ENCODE results near the gene ABI3BP.

Gene ABI3BP

GRCh38 chr3:100984308-100984707 is 8.9 kb downstream of the ABI3BP start:
- no peak for DNase-seq (ENCODE audit: low read depth, low spot score)

DNA sequence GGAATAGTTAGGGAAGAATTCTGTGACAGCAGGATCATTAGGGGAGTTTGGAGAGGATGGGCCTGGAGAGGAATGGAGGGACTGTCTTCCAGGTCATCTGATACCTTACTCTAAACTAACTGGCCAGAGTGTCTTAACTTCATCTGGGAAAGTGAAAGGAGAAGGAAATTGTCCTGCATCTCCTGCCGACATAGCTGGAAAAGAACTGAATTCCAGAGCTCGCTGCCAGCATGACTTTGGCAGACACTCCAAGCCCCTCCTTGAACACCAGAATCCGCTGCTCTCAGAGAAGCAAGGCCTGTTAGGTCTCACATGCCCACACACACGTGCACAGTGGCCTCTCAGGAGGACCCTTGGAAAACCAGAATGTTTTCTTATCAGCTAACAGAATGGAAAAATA is 10.5 kb downstream of the ABI3BP start:
- DNase-seq (ENCODE audit: low read depth, low spot score) = no peak

GRCh38 chr3:100981164-100981911 is 11.9 kb downstream of the ABI3BP start:
- no peak for DNase-seq (ENCODE audit: low read depth, low spot score)

GRCh38 chr3:100978011-100978659 is 15.1 kb downstream of the ABI3BP start:
- DNase-seq (ENCODE audit: low read depth, low spot score) = no peak

DNA sequence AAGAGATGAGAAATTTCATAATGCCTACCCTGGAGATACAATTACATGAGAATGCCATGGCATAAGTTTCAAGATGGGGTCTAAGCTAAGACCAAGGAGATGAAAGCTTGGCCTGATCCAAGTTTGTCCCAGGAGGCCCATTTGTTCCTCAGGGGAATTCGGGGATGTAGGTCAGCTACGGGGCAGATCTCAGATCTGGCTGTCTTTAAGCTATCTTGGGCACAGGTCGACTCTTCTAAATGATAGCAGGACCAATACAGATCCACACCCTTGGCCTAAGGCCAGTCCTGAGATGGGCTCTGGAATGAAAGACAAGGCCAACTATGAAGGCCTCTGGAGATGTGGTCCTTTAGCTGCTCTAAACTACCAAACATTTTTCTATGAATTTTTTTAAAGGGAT is 16.6 kb downstream of the ABI3BP start:
- DNase-seq (ENCODE audit: low read depth, low spot score) = no peak

- DNase-seq (ENCODE audit: low read depth, low spot score) = no peak
Measured at GRCh38 chr3:100975714-100976113, 17.5 kb downstream of the ABI3BP start.

DNA sequence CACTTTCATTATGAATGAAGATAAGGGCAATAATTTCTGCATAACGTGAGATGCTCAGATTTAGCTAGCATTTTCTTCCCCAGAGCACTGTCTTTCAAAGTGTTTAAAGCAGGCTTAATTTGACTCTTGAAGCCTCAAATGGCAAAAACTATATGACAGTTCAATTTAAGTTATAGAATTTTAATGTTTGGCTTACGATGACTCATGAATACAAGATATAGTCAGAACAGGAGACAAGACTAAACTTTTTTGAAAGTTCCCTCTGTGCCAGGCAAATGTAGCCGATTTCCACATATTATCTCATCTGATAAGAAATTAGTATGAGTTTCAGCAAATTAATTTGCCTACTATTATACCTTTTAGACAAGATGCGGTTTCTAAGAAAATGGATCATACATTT is 19.6 kb downstream of the ABI3BP start:
- DNase-seq (ENCODE audit: low read depth, low spot score) = no peak

GRCh38 chr3:100972867-100973266 is 20.4 kb downstream of the ABI3BP start:
- DNase-seq (ENCODE audit: low read depth, low spot score) = no peak

GRCh38 chr3:100972301-100972844 is 20.8 kb downstream of the ABI3BP start:
- no peak for DNase-seq (ENCODE audit: low read depth, low spot score)

DNA sequence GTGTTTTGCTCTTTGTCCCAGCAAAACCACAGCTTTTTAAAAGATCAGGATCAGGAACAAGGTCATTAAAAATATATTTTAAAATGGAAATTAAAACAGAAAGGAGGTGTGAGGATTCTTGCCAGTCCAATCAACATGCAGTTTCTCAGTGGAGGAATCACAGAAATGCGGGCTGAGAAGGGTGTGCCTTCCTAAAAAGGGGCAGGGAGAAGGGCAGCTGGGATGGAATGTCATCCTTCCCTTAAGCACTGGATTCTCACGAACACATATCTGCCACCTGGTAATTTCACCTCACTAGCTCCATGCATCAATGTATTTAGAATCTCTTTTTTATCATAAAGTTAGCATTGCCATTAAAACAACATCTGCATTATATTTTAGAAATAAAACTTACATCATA is 21.4 kb downstream of the ABI3BP start:
- DNase-seq (ENCODE audit: low read depth, low spot score) = no peak

DNA sequence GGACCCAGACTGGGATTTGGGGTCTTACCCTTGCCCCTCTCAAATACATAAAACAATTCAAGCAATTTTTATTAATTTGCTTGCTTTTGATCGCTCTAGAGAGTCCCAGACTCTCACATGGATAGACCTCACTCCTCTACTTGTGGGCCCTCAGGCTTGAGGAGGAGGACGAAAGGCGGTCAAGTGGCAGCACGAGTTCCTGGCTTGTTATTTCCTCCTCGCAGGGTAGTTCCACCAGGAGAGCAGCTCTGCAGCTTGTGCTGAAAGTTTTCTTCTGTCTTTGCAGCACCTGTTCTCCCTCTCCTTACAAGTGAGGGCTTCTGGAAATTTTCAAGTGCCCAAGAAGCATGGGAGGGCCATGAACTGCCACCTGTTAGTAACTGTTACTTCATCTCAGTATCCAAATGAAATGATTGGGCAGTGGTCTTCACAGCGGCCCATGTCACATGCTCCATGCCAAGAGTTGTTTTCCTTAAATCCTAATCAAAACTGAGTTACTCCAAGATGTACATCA is 22.7 kb downstream of the ABI3BP start:
- DNase-seq (ENCODE audit: low read depth, low spot score) = no peak

DNA sequence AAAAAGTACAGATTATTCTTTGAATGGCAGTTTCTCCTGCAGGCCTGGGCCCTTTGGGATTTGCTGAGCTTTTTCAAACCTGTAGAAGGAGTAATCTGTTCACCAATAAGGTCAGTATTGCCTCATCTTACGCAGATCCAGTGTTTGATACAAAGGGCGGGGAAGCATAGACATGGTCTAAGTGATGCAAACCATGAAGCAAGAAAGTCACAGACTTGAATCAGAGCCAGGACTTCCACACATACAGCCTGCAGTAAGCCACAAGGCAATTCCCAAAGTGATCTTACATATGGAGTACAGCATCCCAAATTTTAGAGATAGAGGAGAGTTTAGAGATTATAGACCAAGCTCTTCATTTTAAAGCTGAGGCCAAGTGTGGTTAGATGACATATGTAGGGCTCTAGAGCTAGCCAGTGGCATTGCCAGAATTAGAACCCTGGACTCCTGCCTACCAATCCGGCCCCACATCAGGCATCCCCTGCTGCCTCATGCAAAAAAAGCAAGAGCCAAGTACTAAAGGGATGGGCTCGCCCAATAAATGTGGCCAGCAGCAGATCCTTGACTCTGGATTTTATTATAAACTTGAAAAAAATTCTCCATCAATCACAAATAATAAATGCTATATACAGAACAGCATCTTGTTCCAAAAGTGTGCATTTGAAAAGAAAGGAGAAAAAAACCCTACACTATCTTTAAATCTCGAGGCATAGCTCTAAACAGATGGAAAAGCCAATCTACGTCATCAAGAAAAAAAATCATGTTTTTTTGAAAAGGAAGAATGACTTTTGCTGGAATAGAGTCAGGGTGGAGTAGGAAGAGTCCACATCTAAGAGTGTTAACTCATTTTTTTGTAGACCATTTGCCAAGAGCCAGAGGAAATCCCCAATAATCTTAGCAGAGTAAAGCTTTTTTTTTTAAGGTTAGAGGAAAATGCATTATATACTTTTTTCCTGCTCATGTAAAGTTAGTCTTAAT is 24.0 kb downstream of the ABI3BP start:
- DNase-seq (ENCODE audit: low read depth, low spot score) = no peak

DNA sequence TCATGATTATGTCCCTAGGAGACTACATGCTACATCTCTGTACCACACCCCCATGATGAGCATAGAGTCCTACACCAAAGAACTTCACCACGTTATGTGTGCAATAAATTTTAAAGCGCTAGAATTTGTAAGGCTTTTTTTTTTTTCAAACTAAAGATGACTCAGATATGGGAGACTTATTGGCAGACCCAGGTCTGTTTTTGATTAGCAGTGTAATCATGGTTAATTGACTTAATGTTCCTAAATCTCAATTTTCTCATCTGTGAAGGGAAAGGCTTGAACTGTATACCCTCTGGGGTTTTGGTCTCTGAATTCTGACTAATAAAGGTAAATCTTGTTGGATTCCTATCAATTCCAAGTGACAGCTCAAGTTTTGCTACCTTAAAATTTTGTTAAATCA is 26.4 kb downstream of the ABI3BP start:
- DNase-seq (ENCODE audit: low read depth, low spot score) = no peak

DNA sequence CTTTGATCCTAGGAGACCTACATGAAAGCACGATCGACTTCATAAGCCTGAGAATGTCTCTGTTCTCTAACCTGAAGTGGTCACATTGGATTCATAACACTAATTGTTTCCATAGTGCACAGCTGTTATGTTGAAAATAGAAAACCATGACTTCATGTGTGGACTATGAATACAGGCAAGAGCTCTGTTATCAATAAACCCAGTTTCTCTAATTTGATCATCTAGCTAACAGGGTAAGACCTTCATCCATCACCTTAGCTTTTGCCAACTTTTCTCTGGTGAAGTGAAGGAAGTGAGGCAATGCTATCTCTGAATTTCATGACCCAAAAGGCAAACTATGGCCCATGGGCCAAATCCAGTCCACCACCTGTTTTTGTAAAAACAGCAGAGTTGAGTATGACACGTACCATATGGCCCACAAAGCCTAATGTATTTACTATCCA is 27.2 kb downstream of the ABI3BP start:
- DNase-seq (ENCODE audit: low read depth, low spot score) = no peak

DNA sequence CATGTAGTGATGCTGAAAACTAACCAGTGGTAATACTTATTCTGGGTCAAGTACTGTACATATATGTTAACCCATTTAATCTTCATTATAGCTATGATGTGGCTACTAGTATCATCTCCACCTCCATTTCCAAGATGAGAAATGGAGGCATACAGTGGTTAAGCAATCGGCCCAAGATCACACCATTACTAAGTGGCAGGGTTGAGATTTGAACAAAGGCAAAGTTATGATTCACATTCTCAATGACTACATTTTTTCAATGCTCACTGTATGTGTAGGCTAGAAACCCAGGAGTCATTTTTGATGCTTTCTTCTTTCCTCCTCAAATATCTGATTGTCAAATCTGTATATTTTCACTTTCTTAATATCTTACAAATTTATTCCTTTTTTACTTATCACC is 30.2 kb downstream of the ABI3BP start:
- no peak for DNase-seq (ENCODE audit: low read depth, low spot score)

DNA sequence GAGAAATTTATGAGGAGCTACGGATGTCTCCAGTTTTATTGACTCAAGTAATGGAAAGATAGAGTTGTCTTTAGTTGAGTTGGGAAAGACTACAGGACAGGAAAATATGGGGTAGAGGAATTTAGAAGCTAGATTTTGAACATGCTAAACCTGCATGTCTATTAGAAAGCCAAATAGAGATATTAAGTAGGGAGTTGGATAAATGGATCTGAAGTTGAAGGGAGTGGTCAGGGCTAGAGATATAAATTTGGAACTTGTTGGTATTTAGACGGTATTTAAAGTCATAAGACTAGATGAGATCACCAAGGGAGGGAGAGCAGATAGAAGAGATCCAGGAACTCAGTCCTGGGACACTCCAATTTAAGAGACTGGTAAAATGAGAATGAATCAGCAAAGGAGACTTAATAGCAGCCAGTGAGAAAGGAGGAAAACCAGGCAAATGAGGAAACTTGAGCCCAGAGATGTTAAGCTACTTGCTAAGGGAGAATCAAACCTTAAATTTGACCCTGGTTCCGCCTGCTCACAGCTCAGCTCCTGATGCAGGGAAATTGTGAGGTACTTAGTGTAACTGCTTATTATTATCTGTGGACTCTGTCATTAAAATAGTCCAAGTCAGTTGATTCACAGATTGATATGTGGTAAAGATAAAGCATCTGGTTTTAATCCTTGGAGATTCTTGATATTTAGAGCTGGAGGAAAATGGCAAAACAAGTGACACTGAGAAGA is 35.8 kb downstream of the ABI3BP start:
- DNase-seq (ENCODE audit: low read depth, low spot score) = no peak

- no peak for DNase-seq (ENCODE audit: low read depth, low spot score)
Measured at GRCh38 chr3:100956276-100956675, 36.9 kb downstream of the ABI3BP start.

GRCh38 chr3:100954990-100955389 is 38.2 kb downstream of the ABI3BP start:
- DNase-seq (ENCODE audit: low read depth, low spot score) = no peak

- DNase-seq (ENCODE audit: low read depth, low spot score) = no peak
Measured at GRCh38 chr3:100954199-100954935, 38.9 kb downstream of the ABI3BP start.

GRCh38 chr3:100953103-100953502 is 40.1 kb downstream of the ABI3BP start:
- DNase-seq (ENCODE audit: low read depth, low spot score) = no peak
